ENCODE results near the gene PLPP6. TPM values are rescaled to one million over a fixed set of nuclear protein-coding genes. Genes with fewer than 3 reads are reported as not detected.

Gene PLPP6
- polyA plus RNA-seq, 1 experiment = 6.5 TPM

DNA sequence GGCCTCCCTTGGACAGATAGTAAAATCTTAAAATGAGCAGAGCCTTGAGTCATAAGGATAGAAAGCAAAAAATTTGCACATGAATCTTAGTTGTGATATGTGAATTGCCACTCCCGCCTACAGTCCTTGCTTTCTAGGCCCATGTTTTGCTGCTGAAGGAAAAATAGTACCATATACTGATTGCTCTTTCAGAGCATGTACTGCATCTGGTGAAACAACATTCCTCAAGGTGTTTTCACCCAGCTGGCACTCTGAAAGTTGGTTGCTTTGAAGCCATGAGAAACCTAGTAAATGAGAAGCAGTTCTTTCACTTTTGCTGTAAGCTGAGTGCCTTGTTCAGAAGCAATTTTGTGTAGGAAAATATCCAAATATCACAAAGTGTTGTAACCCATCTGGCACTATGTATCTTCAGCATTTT lies 27.6 kb downstream of the PLPP6 start:
- ChIA-PET CTCF (no interaction called here), POLR2A (no interaction called here)
- no peak for DNase-seq (ENCODE audit: low read depth)
- TF ChIP-seq, protein P1, sequence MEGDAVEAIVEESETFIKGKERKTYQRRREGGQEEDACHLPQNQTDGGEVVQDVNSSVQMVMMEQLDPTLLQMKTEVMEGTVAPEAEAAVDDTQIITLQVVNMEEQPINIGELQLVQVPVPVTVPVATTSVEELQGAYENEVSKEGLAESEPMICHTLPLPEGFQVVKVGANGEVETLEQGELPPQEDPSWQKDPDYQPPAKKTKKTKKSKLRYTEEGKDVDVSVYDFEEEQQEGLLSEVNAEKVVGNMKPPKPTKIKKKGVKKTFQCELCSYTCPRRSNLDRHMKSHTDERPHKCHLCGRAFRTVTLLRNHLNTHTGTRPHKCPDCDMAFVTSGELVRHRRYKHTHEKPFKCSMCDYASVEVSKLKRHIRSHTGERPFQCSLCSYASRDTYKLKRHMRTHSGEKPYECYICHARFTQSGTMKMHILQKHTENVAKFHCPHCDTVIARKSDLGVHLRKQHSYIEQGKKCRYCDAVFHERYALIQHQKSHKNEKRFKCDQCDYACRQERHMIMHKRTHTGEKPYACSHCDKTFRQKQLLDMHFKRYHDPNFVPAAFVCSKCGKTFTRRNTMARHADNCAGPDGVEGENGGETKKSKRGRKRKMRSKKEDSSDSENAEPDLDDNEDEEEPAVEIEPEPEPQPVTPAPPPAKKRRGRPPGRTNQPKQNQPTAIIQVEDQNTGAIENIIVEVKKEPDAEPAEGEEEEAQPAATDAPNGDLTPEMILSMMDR (IDR thresholded peaks at IDR 0.05; ENCODE audit: insufficient read depth, low read depth, low read length) = no peak
- no peak overlapping the region for H3K4me3 ChIP-seq (ENCODE audit: low read depth, low read length)
- no peaks in the 10 kb centered on the region for H3K27me3 ChIP-seq (ENCODE audit: control insufficient read depth, insufficient read depth, low read length)
- H3K36me3 ChIP-seq (ENCODE audit: control insufficient read depth, insufficient read depth, low read length) = peaks cover 6% of the 10 kb centered on the region; the same call in 1 of the 2 replicates

DNA sequence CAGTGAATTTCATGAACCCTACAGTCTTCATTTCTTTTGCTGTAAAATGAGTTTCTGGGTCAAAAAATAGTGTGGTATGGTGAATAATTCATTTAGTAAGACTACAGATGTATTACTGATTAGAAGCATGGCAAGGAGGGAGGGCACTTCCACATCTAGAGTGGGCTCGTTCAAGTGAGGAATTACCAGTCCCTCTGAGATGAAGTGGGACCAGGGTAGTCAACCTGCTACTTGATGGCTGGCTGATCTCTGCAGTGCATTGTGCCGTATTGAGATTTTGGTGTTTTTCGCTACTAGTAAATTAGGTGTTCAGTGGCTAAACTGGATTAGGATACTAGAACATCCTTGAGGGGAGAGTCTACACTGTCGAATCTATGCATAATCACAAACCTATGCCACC lies 28.1 kb downstream of the PLPP6 start:
- no peak for DNase-seq (ENCODE audit: low read depth)
- TF ChIP-seq, protein P1 (IDR thresholded peaks at IDR 0.05; ENCODE audit: insufficient read depth, low read depth, low read length) = no peak

DNA sequence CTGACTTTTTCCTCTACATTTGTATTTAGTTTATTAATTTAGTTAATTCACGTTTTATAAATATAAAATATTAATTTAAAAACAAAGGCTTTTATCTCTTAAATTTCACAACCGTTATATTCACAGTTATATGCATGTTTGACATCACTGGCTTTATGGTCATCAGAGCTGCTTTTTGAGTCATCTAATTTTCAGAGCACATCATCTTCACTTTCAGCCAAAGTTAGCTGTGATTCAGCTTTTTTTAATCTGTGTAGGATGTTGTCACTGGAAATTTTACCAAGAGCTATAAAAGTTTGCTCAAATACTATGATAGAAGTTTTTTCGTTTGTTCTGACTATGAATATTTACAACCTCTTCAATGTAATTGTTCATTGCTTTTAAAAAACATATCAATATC lies 29.7 kb downstream of the PLPP6 start:
- ChIA-PET CTCF (interaction anchor here (2.4 kb wide), 1 partner anchor 12 kb away, joined by 6 read pairs; the partner anchor contains the start of gene CDC37L1), POLR2A (no interaction called here)
- peak; percentile 19 for DNase-seq (ENCODE audit: low read depth)
- TF ChIP-seq, protein P1 (IDR thresholded peaks at IDR 0.05; ENCODE audit: insufficient read depth, low read depth, low read length) = no peak
- peaks cover 3% of the 10 kb centered on the region for H3K36me3 ChIP-seq (ENCODE audit: control insufficient read depth, insufficient read depth, low read length)
- H3K27me3 ChIP-seq (ENCODE audit: control insufficient read depth, insufficient read depth, low read length) = no peaks in the 10 kb centered on the region
- no peak overlapping the region for H3K4me3 ChIP-seq (ENCODE audit: low read depth, low read length)

More for the DNA sequence above, 28.1 kb downstream of the PLPP6 start:
- H3K36me3 ChIP-seq (ENCODE audit: control insufficient read depth, insufficient read depth, low read length) = peaks cover 4% of the 10 kb centered on the region; the same call in 1 of the 2 replicates
- H3K4me3 ChIP-seq (ENCODE audit: low read depth, low read length) = no peak overlapping the region
- no peaks in the 10 kb centered on the region for H3K27me3 ChIP-seq (ENCODE audit: control insufficient read depth, insufficient read depth, low read length)
- ChIA-PET CTCF (no interaction called here), POLR2A (no interaction called here)

DNA sequence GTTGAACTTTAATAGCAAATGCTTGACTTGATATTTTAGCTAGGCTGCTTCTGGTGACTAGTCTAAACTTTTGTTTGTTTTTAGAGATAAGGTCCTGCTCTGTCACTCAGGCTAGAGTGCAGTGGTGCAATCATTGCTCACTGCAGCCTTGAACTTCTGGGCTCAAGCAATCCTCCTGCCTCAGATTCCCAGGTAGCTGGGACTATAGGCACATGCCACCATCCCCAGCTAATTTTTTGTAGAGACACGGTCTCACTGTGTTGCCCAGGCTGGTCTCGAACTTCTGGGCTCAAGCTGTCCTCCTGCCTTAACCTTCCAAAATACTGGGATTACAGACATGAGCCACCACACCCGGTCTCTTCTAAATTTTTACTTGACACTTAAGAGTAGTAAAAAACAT lies 38.0 kb downstream of the PLPP6 start:
- DNase-seq (ENCODE audit: low read depth) = no peak
- ChIA-PET POLR2A (no interaction called here), CTCF (no interaction called here)
- TF ChIP-seq, protein P1 (IDR thresholded peaks at IDR 0.05; ENCODE audit: insufficient read depth, low read depth, low read length) = no peak
- Histone ChIP-seq H3K4me3 (ENCODE audit: low read depth, low read length) (no peak overlapping the region), H3K36me3 (ENCODE audit: control insufficient read depth, insufficient read depth, low read length) (peaks cover 4% of the 10 kb centered on the region), H3K27me3 (ENCODE audit: control insufficient read depth, insufficient read depth, low read length) (no peaks in the 10 kb centered on the region)

DNA sequence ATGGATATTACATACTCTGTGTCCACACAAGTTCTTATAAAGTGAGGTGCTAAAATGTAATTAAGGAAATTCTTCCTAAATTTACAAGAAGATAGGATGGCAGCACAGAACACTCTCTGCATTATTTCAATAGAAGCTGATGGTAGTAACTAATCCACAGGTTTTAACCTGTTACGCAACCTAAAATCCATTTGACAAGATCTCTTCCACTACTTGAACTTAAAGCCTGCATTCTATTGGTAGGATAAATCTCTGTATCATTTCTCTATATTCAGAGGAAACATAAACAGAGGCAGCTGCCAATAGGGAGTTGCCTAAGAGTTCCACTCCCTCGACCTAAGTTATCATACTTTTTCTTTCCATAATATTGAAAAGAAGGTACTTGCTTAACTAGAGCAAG lies 38.8 kb downstream of the PLPP6 start:
- TF ChIP-seq, protein P1 (IDR thresholded peaks at IDR 0.05; ENCODE audit: insufficient read depth, low read depth, low read length) = no peak
- POLR2A ChIA-PET = no interaction called here
- H3K36me3 ChIP-seq (ENCODE audit: control insufficient read depth, insufficient read depth, low read length) = peaks cover 3% of the 10 kb centered on the region; the same call in 1 of the 2 replicates

More for the DNA sequence above, 38.8 kb downstream of the PLPP6 start:
- CTCF ChIA-PET = interaction anchor here (0.5 kb wide), 1 partner anchor 25 kb away, joined by 3 read pairs; no protein-coding TSS in a partner anchor
- no peaks in the 10 kb centered on the region for H3K27me3 ChIP-seq (ENCODE audit: control insufficient read depth, insufficient read depth, low read length)
- no peak for DNase-seq (ENCODE audit: low read depth)
- no peak overlapping the region for H3K4me3 ChIP-seq (ENCODE audit: low read depth, low read length)
